ENCODE measurements around the gene PTPN5. TPM values are rescaled to one million over a fixed set of nuclear protein-coding genes. Genes with fewer than 3 reads are reported as not detected.

PTPN5 gene
- total RNA-seq, 4 donors from 2014 or later, result 0.15 to 1.7 (median 1.3) TPM; not detected in 1

DNA sequence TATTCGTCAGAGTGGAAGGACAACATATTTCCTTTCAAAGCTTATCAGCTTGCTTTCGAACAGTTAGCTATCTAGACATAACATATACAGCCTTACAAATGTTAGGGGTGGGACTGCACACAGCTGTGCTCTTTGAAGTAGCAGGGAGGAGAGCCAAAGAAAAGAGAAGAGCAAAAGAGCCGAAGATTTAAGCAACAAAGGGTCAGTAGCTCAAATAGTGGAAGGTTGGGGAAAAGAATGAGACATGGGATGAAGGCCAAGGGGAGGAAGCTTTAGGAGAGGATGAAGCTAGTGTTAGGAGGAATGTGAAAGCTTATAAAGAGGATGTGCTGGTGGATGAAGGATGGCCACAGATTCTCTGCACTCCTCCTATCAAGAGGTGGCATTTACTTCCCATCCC lies 33.8 kb downstream of the PTPN5 start:
- Histone ChIP-seq H3K27me3 (no peaks in the 10 kb centered on the region), H3K9me3 (no peaks in the 10 kb centered on the region), H3K4me3 (no peak overlapping the region), H3K27ac (no peak overlapping the region), H3K36me3 (no peaks in the 10 kb centered on the region), H3K4me1 (no peaks in the 10 kb centered on the region)
- WGBS, result 39% methylated on average over 3 of the region's 3 CpGs
- no peak for DNase-seq (ENCODE audit: low spot score in 2 of 2)
- no peak for TF ChIP-seq POLR2AphosphoS5 (IDR thresholded peaks at IDR 0.05)
- TF ChIP-seq POLR2A (IDR thresholded peaks at IDR 0.05), result no peak
- TF ChIP-seq EP300 (IDR thresholded peaks at IDR 0.05), result no peak
- TF ChIP-seq, protein P1, sequence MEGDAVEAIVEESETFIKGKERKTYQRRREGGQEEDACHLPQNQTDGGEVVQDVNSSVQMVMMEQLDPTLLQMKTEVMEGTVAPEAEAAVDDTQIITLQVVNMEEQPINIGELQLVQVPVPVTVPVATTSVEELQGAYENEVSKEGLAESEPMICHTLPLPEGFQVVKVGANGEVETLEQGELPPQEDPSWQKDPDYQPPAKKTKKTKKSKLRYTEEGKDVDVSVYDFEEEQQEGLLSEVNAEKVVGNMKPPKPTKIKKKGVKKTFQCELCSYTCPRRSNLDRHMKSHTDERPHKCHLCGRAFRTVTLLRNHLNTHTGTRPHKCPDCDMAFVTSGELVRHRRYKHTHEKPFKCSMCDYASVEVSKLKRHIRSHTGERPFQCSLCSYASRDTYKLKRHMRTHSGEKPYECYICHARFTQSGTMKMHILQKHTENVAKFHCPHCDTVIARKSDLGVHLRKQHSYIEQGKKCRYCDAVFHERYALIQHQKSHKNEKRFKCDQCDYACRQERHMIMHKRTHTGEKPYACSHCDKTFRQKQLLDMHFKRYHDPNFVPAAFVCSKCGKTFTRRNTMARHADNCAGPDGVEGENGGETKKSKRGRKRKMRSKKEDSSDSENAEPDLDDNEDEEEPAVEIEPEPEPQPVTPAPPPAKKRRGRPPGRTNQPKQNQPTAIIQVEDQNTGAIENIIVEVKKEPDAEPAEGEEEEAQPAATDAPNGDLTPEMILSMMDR (IDR thresholded peaks at IDR 0.05), result no peak

DNA sequence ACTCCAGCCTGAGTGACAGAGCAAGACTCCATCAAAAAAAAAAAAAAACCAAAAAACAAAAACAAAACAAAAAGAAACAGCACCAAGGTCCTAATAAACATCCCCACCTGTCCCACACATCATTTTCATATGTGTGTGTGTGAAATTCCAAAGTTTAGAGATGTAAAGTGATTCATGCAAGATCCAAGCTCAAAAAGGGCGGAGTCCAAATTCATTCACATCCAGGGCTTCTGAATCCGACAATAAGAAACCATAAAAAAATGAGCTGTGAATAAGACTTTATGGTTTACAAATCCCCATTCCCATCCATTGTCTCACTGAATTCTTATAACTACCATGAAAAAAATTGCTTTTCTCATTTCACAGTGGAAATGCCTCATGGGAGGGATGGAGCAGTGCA lies 34.7 kb downstream of the PTPN5 start:
- no peaks in the 10 kb centered on the region for H3K4me1 ChIP-seq
- no peak overlapping the region for H3K27ac ChIP-seq
- TF ChIP-seq, protein P1 (IDR thresholded peaks at IDR 0.05), result no peak
- TF ChIP-seq POLR2A (IDR thresholded peaks at IDR 0.05) (no peak), POLR2AphosphoS5 (IDR thresholded peaks at IDR 0.05) (no peak), EP300 (IDR thresholded peaks at IDR 0.05) (no peak)
- H3K4me3 ChIP-seq, result no peak overlapping the region
- H3K36me3 ChIP-seq, result no peaks in the 10 kb centered on the region
- WGBS, result 79% methylated on average over 2 of the region's 2 CpGs
- no peak for DNase-seq (ENCODE audit: low spot score in 2 of 2)
- H3K27me3 ChIP-seq, result no peaks in the 10 kb centered on the region
- no peaks in the 10 kb centered on the region for H3K9me3 ChIP-seq

DNA sequence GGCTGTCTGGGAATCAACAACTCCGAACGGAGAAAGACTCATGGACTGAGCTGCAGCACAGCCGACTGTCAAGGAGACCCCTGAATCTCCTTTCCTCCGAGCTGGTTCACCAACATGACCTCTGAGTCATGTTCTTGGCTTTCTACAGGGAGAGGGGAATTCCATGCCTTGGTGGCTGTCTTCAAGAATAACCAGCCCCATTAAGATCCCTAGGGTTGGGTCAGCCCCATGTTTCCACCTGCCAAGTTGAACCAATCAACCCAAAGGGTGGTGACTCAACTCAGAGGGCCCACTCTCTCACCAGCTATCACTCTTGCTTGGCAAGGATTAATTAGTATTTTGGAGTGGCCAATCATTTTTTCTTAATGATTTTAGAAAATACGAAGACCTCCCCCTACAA lies 37.3 kb downstream of the PTPN5 start:
- no peak overlapping the region for H3K4me3 ChIP-seq
- H3K4me1 ChIP-seq, result peaks cover 12% of the 10 kb centered on the region
- no peaks in the 10 kb centered on the region for H3K27me3 ChIP-seq
- DNase-seq (ENCODE audit: low spot score in 2 of 2), result no peak
- TF ChIP-seq, protein P1 (IDR thresholded peaks at IDR 0.05), result no peak
- TF ChIP-seq POLR2A (IDR thresholded peaks at IDR 0.05), result no peak
- no peak for TF ChIP-seq POLR2AphosphoS5 (IDR thresholded peaks at IDR 0.05)
- WGBS, result 74% methylated on average over 4 of the region's 5 CpGs
- no peaks in the 10 kb centered on the region for H3K36me3 ChIP-seq
- H3K9me3 ChIP-seq, result no peaks in the 10 kb centered on the region
- no peak overlapping the region for H3K27ac ChIP-seq

DNA sequence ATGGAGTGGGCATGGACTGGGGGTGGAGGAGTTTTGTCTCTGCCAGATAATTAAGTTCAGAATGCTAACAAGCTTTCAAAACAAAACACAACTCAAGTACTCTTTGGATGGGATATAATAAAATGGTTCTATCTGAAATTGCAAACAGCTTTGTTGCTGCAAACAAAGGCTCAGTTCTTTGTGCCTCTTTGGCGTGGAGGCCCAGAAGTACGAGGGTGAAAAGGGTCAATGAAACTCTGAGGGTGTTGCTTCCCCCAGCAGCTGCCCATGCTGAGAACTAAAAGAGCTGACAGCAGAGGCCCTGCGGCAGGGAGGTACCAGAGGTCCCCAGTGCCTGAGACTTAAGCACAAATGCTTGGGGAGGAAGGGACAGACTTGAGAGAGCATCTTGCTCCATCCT lies 39.1 kb downstream of the PTPN5 start:
- 60% methylated on average over 3 of the region's 3 CpGs for WGBS
- Histone ChIP-seq H3K4me1 (peaks cover 14% of the 10 kb centered on the region), H3K9me3 (no peaks in the 10 kb centered on the region), H3K36me3 (no peaks in the 10 kb centered on the region), H3K27me3 (no peaks in the 10 kb centered on the region), H3K27ac (no peak overlapping the region), H3K4me3 (no peak overlapping the region)
- no peak for DNase-seq (ENCODE audit: low spot score in 2 of 2)
- TF ChIP-seq EP300 (IDR thresholded peaks at IDR 0.05) (no peak), POLR2AphosphoS5 (IDR thresholded peaks at IDR 0.05) (no peak), POLR2A (IDR thresholded peaks at IDR 0.05) (no peak)
- TF ChIP-seq, protein P1 (IDR thresholded peaks at IDR 0.05), result no peak

DNA sequence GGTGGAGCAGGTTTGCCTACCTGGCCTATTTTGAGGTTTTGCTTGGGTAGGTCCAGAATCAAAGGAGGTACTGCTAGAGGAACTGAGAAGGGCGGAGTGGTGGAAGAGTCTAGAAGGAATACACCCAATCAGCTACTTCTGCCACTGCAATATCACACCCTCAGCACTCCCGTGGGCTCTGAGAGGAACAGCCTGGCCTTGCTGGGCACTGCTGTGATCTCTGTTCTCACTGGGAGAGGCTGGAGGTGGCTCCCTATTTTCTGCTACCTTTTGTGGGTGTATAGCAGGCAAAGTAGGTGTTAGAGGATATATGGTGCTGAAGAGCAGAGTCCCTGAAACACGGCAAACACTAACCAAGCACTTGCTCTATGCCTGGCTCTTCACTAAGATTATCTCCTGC lies 40.7 kb downstream of the PTPN5 start:
- DNase-seq (ENCODE audit: low spot score in 2 of 2), result no peak
- Histone ChIP-seq H3K36me3 (no peaks in the 10 kb centered on the region), H3K4me3 (no peak overlapping the region), H3K27ac (no peak overlapping the region), H3K4me1 (peaks cover 14% of the 10 kb centered on the region), H3K27me3 (no peaks in the 10 kb centered on the region), H3K9me3 (no peaks in the 10 kb centered on the region)
- TF ChIP-seq, protein P1 (IDR thresholded peaks at IDR 0.05), result no peak
- TF ChIP-seq POLR2A (IDR thresholded peaks at IDR 0.05) (no peak), EP300 (IDR thresholded peaks at IDR 0.05) (no peak), POLR2AphosphoS5 (IDR thresholded peaks at IDR 0.05) (no peak)
- 98% methylated on average over 3 of the region's 3 CpGs for WGBS
